Measurements from ENCODE around the gene CPT1C. TPM values are rescaled to one million over a fixed set of nuclear protein-coding genes. Genes with fewer than 3 reads are reported as not detected.

CPT1C gene
- total and polyA plus RNA-seq, 2 of the 4 experiments (the other 2 are of a cell fraction): 14.2 to 56.1 TPM

DNA sequence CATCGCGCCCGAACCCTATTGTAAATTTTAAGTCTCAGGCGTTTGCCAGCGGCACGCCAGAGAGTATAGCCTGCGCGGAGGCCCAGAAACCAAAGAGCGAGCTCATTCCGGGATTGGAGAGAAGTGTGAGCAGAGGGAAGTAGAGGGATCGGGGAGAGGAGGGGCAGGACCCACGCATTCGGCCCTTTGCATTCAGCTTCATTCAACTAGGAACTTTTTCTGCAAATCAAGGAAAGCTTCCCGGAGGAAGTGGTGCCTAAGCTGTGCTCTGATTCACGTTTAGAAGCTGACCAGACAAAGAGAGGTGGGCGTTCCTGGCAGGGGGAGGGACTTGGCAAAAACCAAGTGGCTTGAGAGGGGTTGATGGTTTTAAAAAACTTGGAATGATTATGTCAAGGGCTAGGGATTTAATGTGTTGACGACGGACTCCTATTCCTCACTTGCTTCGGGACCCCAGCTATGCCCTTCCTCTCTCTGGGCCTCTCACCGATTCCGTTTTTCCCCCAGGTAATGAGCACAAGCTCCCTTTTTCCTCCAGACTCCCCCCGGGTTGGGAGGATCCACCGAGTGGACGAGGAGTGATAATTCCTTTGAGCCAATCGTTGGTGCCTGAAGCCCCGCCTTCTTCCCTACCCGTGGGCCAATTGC, 14.7 kb upstream of the CPT1C start:
- peak overlapping the region; percentile 99 for H4K91ac ChIP-seq (ENCODE audit: insufficient read depth, low read depth, low read length)
- H2BK5ac ChIP-seq (ENCODE audit: low read depth, low read length, poor library complexity, severe bottlenecking): peak overlapping the region; percentile 93
- H3K27me3 ChIP-seq (ENCODE audit: control insufficient read depth, insufficient read depth, low read length): no peaks in the 10 kb centered on the region
- peak overlapping the region; percentile 43 for H3K4me3 ChIP-seq (ENCODE audit: insufficient read depth, low read depth, low read length)
- WGBS, 2 experiments (ENCODE audit: extremely low coverage in 2 of 2, insufficient read length in 1 of 2): 4% methylated on average over 9 of the region's 27 CpGs; no CpG with 5 or more reads in 1 of the 2 experiments
- in situ Hi-C loops (cut with MboI; ENCODE audit: low sequenced_read_pairs): no loop called here
- peak overlapping the region; percentile 100 for H3K23ac ChIP-seq (ENCODE audit: low read depth, low read length)
- peak; percentile 33 for ATAC-seq (ENCODE audit: low read depth)
- no peaks in the 10 kb centered on the region for H3K36me3 ChIP-seq (ENCODE audit: control insufficient read depth, insufficient read depth, low read length)
- ChIA-PET POLR2A (ENCODE audit: unreplicated experiment) (interaction anchor here (0.7 to 1.4 kb wide), 4 partner anchors 14 to 57 kb away, joined by 4 to 8 read pairs (median 8); partner anchors contain the start of genes CPT1C and RRAS), CTCF (interaction anchor here (0.6 to 2.0 kb wide), 3 partner anchors 33 to 106 kb away, joined by 3 to 8 read pairs (median 4); no protein-coding TSS in a partner anchor)
- BruUV-seq (replicated peaks): no TSS peak
- peaks cover 3% of the 10 kb centered on the region; the same call in 1 of the 2 replicates for H3K9me1 ChIP-seq (ENCODE audit: insufficient read depth, low read length)
- intact Hi-C loops (cut with micrococcal nuclease): loop anchor here (2.0 to 5.0 kb wide), 2 partner anchors 35 to 84 kb away; partner anchors contain the start of genes PRR12 and RRAS
- peak overlapping the region; percentile 68 to 100 for H4K8ac ChIP-seq (ENCODE audit: low read depth in 2 of 2, low read length in 2 of 2)
- H3K56ac ChIP-seq (ENCODE audit: extremely low read depth, insufficient read depth, low read length): peak overlapping the region; percentile 100
- H3K4me1 ChIP-seq (ENCODE audit: control insufficient read depth, insufficient read depth, low read length): peaks cover 16% of the 10 kb centered on the region
- dilution Hi-C loops (cut with HindIII; ENCODE audit: low sequenced_read_pairs, unreplicated experiment): no loop called here
- peak overlapping the region; percentile 87 for H2AK5ac ChIP-seq (ENCODE audit: low read depth, low read length)
- H2BK15ac ChIP-seq (ENCODE audit: low read depth, low read length): peak overlapping the region; percentile 100
- peak overlapping the region; percentile 93 for H3K9ac ChIP-seq (ENCODE audit: low read depth, low read length)
- H3K4ac ChIP-seq (ENCODE audit: low read depth, low read length): peak overlapping the region; percentile 99
- H3K79me1 ChIP-seq (ENCODE audit: low read depth in 1 of 2, low read length in 2 of 2): peaks cover 4 to 50% of the 10 kb centered on the region in 2 experiments; a peak in 3 of 4 replicates
- H4K20me1 ChIP-seq (ENCODE audit: insufficient read depth, low read length): peaks cover 36% of the 10 kb centered on the region
- H2BK20ac ChIP-seq (ENCODE audit: low read depth, low read length): peak overlapping the region; percentile 99
- H3K9me3 ChIP-seq (ENCODE audit: control insufficient read depth, insufficient read depth, low read length): no peaks in the 10 kb centered on the region
- H2AK9ac ChIP-seq (replicated peaks; ENCODE audit: low read depth, low read length, poor library complexity): peak overlapping the region; percentile 99
- H2BK120ac ChIP-seq (ENCODE audit: low read depth, low read length): peak overlapping the region; percentile 100
- peak overlapping the region; percentile 100 for H3K14ac ChIP-seq (replicated peaks; ENCODE audit: low read depth, low read length)
- H3K18ac ChIP-seq (ENCODE audit: low read depth, low read length): peak overlapping the region; percentile 96
- peak; percentile 95 for DNase-seq
- peak overlapping the region; percentile 90 for H4K5ac ChIP-seq (ENCODE audit: low read depth, low read length)
- H2AFZ ChIP-seq (replicated peaks; ENCODE audit: low read length, poor library complexity): peak overlapping the region; percentile 98
- peak overlapping the region; percentile 91 for H3K27ac ChIP-seq (ENCODE audit: insufficient read depth, low read length)
- peak overlapping the region; percentile 84 for H3K4me2 ChIP-seq (ENCODE audit: low read depth, low read length)
- TF ChIP-seq, protein P1, sequence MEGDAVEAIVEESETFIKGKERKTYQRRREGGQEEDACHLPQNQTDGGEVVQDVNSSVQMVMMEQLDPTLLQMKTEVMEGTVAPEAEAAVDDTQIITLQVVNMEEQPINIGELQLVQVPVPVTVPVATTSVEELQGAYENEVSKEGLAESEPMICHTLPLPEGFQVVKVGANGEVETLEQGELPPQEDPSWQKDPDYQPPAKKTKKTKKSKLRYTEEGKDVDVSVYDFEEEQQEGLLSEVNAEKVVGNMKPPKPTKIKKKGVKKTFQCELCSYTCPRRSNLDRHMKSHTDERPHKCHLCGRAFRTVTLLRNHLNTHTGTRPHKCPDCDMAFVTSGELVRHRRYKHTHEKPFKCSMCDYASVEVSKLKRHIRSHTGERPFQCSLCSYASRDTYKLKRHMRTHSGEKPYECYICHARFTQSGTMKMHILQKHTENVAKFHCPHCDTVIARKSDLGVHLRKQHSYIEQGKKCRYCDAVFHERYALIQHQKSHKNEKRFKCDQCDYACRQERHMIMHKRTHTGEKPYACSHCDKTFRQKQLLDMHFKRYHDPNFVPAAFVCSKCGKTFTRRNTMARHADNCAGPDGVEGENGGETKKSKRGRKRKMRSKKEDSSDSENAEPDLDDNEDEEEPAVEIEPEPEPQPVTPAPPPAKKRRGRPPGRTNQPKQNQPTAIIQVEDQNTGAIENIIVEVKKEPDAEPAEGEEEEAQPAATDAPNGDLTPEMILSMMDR (conservative IDR thresholded peaks at IDR 0.05; ENCODE audit: low read depth, low read length): no peak
- peak; percentile 31; the same call in 1 of the 2 replicates for TF ChIP-seq MAFK (IDR thresholded peaks at IDR 0.05; ENCODE audit: low read depth, low read length)
- TF ChIP-seq, protein P2, sequence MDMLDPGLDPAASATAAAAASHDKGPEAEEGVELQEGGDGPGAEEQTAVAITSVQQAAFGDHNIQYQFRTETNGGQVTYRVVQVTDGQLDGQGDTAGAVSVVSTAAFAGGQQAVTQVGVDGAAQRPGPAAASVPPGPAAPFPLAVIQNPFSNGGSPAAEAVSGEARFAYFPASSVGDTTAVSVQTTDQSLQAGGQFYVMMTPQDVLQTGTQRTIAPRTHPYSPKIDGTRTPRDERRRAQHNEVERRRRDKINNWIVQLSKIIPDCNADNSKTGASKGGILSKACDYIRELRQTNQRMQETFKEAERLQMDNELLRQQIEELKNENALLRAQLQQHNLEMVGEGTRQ (IDR thresholded peaks at IDR 0.05; ENCODE audit: low read depth, low read length): no peak
- TF ChIP-seq BHLHE40 (IDR thresholded peaks at IDR 0.05; ENCODE audit: low read depth, low read length): peak; percentile 98
- no peak for TF ChIP-seq RFX5 (IDR thresholded peaks at IDR 0.05; ENCODE audit: low read depth, low read length)
- no peak for TF ChIP-seq NFE2L2 (IDR thresholded peaks at IDR 0.05; ENCODE audit: low read depth, low read length)
- peak; percentile 94; the same call in 1 of the 2 replicates for TF ChIP-seq CHD1 (IDR thresholded peaks at IDR 0.05; ENCODE audit: low read depth, low read length)
- no peak for TF ChIP-seq MAZ (IDR thresholded peaks at IDR 0.05; ENCODE audit: borderline replicate concordance, low read depth, low read length)
- peak; percentile 98 for TF ChIP-seq RCOR1 (IDR thresholded peaks at IDR 0.05; ENCODE audit: insufficient replicate concordance, low read length)
- TF ChIP-seq SMC3 (IDR thresholded peaks at IDR 0.05; ENCODE audit: low read depth, low read length): no peak
- 0 out of 2 replicates have a peak, but pooled peaks have one; percentile 7 for TF ChIP-seq FOS (IDR thresholded peaks at IDR 0.05; ENCODE audit: low read depth, low read length)
- TF ChIP-seq POLR2A (IDR thresholded peaks at IDR 0.05; ENCODE audit: low read depth, low read length): peak; percentile 60; the same call in 1 of the 2 replicates
- no peak for TF ChIP-seq MXI1 (IDR thresholded peaks at IDR 0.05; ENCODE audit: borderline replicate concordance, low read depth, low read length)
- TF ChIP-seq RAD21 (IDR thresholded peaks at IDR 0.05; ENCODE audit: low read length): no peak
- TF ChIP-seq CEBPB (IDR thresholded peaks at IDR 0.05; ENCODE audit: low read depth, low read length): no peak
